ENCODE results near the gene MB. TPM values are rescaled to one million over a fixed set of nuclear protein-coding genes. Genes with fewer than 3 reads are reported as not detected.

Gene MB
- total and polyA plus RNA-seq, 9 of the 15 experiments (the other 6 are each of a cell fraction or from before 2014, with no cell fraction given): not detected

DNA sequence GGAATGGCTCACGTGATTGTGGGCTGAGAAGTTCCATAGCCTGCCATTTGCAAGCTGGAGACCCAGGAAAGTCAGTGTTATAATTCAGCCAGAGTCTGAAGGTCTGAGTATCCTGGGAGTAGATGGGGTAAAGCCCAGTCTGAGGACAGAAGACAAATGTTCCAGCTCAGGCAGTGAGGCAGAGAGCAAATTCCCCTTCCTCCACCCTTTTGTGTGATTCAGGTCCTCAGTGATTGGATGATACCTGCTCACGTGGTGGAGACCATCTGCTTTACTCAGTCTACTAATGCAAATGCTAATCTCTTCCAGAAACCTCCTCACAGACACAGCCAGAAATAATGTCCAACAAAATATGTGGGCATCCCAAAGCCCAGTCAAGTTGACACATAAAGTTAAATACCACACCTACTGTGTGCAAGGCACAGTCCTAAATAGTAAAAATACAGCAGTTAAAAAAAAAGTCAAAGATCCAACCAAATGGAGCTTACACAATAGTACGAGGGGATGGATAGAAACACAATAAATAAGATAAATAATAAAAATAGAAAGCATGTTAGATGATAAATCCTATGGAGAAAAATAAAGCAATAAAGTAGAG lies 17.9 kb upstream of the MB start:
- BruUV-seq (replicated peaks): no TSS peak
- POLR2A ChIA-PET: interaction anchor here (0.6 kb wide), 1 partner anchor 272 kb away, joined by 3 read pairs; no protein-coding TSS in a partner anchor
- 0 out of 2 replicates have a peak overlapping the region, but pooled peaks have one; percentile 45 for H2AFZ ChIP-seq (ENCODE audit: low read depth, low read length)

More for the DNA sequence above, 17.9 kb upstream of the MB start:
- ATAC-seq: peak; percentile 64
- Histone ChIP-seq H3K36me3 (ENCODE audit: control insufficient read depth, insufficient read depth, low read length) (no peaks in the 10 kb centered on the region), H3K4me3 (no peak overlapping the region), H3K4me1 (replicated peaks in 1 of 2; ENCODE audit: control insufficient read depth in 2 of 2, insufficient read depth in 2 of 2, low read length in 2 of 2) (peaks cover 0 to 5% of the 10 kb centered on the region in 2 experiments; a peak in 3 of 5 replicates), H3K4me2 (ENCODE audit: insufficient read depth, low read length) (no peak overlapping the region), H3K9me1 (ENCODE audit: control insufficient read depth, insufficient read depth, low read length) (no peaks in the 10 kb centered on the region), H4K20me1 (replicated peaks; ENCODE audit: control insufficient read depth, insufficient read depth, low read length) (no peaks in the 10 kb centered on the region), H3K27me3 (ENCODE audit: control insufficient read depth in 2 of 2, insufficient read depth in 2 of 2, low read length in 2 of 2) (peaks cover 0 to 13% of the 10 kb centered on the region in 2 experiments; a peak in 2 of 5 replicates), H3K9me3 (replicated peaks; ENCODE audit: control insufficient read depth, insufficient read depth, low read depth, low read length) (no peaks in the 10 kb centered on the region), H3K79me2 (ENCODE audit: control insufficient read depth, insufficient read depth, low read length) (no peaks in the 10 kb centered on the region), H3K9ac (ENCODE audit: insufficient read depth in 1 of 2, low read depth in 2 of 2, low read length in 2 of 2) (no peak overlapping the region), H3K27ac (ENCODE audit: extremely low read depth, low read depth, low read length) (no peak overlapping the region)
- WGBS (ENCODE audit: insufficient coverage, low coverage, missing lambda C conversion rate): 8% methylated on average over 3 of the region's 3 CpGs
- TF ChIP-seq NFYB (IDR thresholded peaks at IDR 0.05; ENCODE audit: extremely low read depth, insufficient read length) (peak; percentile 44), GABPA (tag; conservative IDR thresholded peaks at IDR 0.05; ENCODE audit: low read depth) (no peak), RAD51 (IDR thresholded peaks at IDR 0.05; ENCODE audit: borderline replicate concordance, low read depth) (peak; percentile 75), ZKSCAN1 (IDR thresholded peaks at IDR 0.05; ENCODE audit: low read depth, low read length) (peak; percentile 71), KDM4B (IDR thresholded peaks at IDR 0.05; ENCODE audit: borderline replicate concordance in 2 of 2, low read depth in 1 of 2) (no peak), BHLHE40 (IDR thresholded peaks at IDR 0.05; ENCODE audit: low read length) (0 out of 2 replicates have a peak, but pooled peaks have one; percentile 5), STAT5B (CRISPR knock-in tag; IDR thresholded peaks at IDR 0.05) (no peak), USF1 (CRISPR knock-in tag; IDR thresholded peaks at IDR 0.05) (peak; percentile 87), RBM15 (IDR thresholded peaks at IDR 0.05; ENCODE audit: insufficient read depth, low read length) (no peak), ELF2 (CRISPR knock-in tag; IDR thresholded peaks at IDR 0.05) (no peak), ZNF512 (tag; IDR thresholded peaks at IDR 0.05) (no peak), DPF2 (IDR thresholded peaks at IDR 0.05) (no peak)
- TF ChIP-seq, protein P1, sequence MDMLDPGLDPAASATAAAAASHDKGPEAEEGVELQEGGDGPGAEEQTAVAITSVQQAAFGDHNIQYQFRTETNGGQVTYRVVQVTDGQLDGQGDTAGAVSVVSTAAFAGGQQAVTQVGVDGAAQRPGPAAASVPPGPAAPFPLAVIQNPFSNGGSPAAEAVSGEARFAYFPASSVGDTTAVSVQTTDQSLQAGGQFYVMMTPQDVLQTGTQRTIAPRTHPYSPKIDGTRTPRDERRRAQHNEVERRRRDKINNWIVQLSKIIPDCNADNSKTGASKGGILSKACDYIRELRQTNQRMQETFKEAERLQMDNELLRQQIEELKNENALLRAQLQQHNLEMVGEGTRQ (CRISPR knock-in tag; IDR thresholded peaks at IDR 0.05): peak; percentile 93
- intact Hi-C loops (cut with micrococcal nuclease) (loop anchor here (5.0 to 10.0 kb wide), 2 partner anchors 200 to 287 kb away; no protein-coding TSS in a partner anchor), in situ Hi-C loops (cut with MboI) (no loop called here)
- peak; percentile 23 to 47 (median 36) for DNase-seq (ENCODE audit: extremely low read depth in 1 of 4, low spot score in 3 of 4)
- FAIRE-seq: no peak
- CTCF ChIA-PET (ENCODE audit: low intra/inter-chr PET ratio): no interaction called here
